ENCODE data around the gene LIME1.

LIME1 gene

DNA sequence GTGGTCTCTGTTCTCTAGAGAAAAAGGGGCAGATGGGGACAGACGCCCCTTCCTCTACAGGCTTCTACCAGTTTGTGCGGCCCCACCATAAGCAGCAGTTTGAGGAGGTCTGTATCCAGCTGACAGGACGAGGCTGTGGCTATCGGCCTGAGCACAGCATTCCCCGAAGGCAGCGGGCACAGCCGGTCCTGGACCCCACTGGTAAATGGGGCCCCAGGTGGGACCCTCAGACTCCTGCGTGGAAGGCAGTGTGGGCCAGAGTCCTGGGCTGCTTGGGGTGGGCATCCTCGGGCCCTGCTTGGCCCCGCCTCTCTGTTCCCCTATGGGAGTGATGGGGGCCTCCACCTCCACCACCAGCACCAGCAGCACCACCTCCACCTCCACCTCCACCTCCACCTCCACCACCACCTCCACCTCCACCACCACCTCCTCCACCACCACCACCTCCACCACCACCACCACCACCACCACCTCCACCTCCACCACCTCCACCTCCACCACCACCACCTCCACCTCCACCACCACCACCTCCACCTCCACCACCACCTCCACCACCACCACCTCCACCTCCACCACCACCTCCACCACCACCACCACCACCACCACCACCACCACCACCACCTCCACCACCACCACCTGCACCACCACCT lies 43.3 kb upstream of the LIME1 start:
- Histone ChIP-seq H3K4me1 (ENCODE audit: control insufficient read depth, insufficient read depth, low read length) (peaks cover 16% of the 10 kb centered on the region), H3K27me3 (ENCODE audit: control insufficient read depth in 1 of 2, insufficient read depth in 2 of 2, low read length in 2 of 2) (no peaks in the 10 kb centered on the region), H3K4me3 (ENCODE audit: low read length in 2 of 2) (no peak overlapping the region), H3K9me3 (ENCODE audit: control insufficient read depth in 2 of 2, low read length in 2 of 2) (no peaks in the 10 kb centered on the region), H3K27ac (ENCODE audit: low read length) (no peak overlapping the region), H3K9ac (ENCODE audit: low read length in 2 of 2) (no peak overlapping the region), H3K36me3 (ENCODE audit: control insufficient read depth in 2 of 2, insufficient read depth in 2 of 2, low read length in 2 of 2) (peaks cover 0 to 5% of the 10 kb centered on the region in 2 donors)

DNA sequence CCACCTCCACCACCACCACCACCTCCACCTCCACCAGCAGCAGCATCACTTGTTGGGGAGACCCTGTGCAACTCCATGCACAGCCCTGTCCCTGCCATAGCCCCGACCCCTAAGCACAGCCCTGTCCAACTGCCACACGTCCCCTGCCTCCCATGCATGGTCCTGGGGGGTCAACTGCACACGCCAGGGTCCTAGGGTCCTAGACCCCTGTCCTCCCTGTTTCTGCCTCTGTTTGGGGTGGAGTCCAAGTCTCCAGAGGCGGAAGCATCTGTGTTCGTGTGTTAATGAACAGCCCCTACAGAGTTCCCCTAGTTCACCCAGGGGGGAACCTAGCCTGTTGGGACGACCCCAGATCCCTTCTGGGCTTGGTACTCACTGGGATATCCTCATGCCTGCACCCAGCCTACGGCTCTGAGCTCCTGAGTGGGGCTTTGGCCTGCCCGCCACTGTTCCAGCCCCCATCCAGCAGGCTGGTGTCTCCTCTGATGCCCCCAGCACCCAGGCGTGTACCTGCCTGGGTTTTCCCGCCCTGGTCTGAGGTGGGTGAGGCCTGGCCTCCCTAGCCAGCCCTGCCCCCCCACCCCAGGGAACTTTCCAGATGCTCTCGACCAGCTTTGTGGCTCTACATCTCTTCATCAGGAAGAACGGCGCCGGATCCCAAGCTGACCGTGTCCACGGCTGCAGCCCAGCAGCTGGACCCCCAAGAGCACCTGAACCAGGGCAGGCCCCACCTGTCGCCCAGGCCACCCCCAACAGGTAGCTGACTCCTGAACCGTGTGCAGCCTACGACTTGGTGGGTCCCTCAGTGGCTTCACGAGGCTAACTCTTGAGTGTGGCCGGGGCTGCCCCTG lies 42.5 kb upstream of the LIME1 start:
- H3K4me1 ChIP-seq (ENCODE audit: control insufficient read depth, insufficient read depth, low read length) = peaks cover 20% of the 10 kb centered on the region
- peaks cover 0 to 5% of the 10 kb centered on the region in 2 donors for H3K36me3 ChIP-seq (ENCODE audit: control insufficient read depth in 2 of 2, insufficient read depth in 2 of 2, low read length in 2 of 2)
- no peak overlapping the region for H3K4me3 ChIP-seq (ENCODE audit: low read length in 2 of 2)
- H3K9me3 ChIP-seq (ENCODE audit: control insufficient read depth in 2 of 2, low read length in 2 of 2) = no peaks in the 10 kb centered on the region
- H3K27me3 ChIP-seq (ENCODE audit: control insufficient read depth in 1 of 2, insufficient read depth in 2 of 2, low read length in 2 of 2) = no peaks in the 10 kb centered on the region
- H3K9ac ChIP-seq (ENCODE audit: low read length in 2 of 2) = no peak overlapping the region
- no peak overlapping the region for H3K27ac ChIP-seq (ENCODE audit: low read length)

DNA sequence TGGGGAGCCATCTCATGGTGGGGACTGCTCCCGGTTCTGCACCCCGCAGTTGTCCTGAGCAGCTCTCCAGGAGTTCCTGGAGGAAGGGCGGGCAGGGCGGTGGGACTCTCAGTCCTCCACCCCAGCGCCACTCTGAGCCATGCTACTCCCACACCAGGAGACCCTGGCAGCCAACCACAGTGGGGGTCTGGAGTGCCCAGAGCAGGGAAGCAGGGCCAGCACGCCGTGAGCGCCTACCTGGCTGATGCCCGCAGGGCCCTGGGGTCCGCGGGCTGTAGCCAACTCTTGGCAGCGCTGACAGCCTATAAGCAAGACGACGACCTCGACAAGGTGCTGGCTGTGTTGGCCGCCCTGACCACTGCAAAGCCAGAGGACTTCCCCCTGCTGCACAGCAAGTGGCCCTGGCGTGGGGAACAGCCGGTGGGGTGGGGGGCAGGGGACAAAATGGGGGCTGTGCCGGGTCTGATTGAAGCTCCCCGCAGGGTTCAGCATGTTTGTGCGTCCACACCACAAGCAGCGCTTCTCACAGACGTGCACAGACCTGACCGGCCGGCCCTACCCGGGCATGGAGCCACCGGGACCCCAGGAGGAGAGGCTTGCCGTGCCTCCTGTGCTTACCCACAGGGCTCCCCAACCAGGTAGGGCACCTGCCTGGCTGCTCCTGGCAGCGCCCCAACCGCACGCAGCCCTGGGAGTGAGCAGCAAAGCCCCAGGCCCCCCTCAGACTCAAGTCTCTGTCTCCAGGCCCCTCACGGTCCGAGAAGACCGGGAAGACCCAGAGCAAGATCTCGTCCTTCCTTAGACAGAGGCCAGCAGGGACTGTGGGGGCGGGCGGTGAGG lies 41.7 kb upstream of the LIME1 start:
- no peak overlapping the region for H3K4me3 ChIP-seq (ENCODE audit: low read length in 2 of 2)
- no peak overlapping the region for H3K27ac ChIP-seq (ENCODE audit: low read length)
- peaks cover 28% of the 10 kb centered on the region for H3K4me1 ChIP-seq (ENCODE audit: control insufficient read depth, insufficient read depth, low read length)
- no peak overlapping the region for H3K9ac ChIP-seq (ENCODE audit: low read length in 2 of 2)
- peaks cover 0 to 5% of the 10 kb centered on the region in 2 donors for H3K36me3 ChIP-seq (ENCODE audit: control insufficient read depth in 2 of 2, insufficient read depth in 2 of 2, low read length in 2 of 2)
- no peaks in the 10 kb centered on the region for H3K9me3 ChIP-seq (ENCODE audit: control insufficient read depth in 2 of 2, low read length in 2 of 2)
- no peaks in the 10 kb centered on the region for H3K27me3 ChIP-seq (ENCODE audit: control insufficient read depth in 1 of 2, insufficient read depth in 2 of 2, low read length in 2 of 2)

DNA sequence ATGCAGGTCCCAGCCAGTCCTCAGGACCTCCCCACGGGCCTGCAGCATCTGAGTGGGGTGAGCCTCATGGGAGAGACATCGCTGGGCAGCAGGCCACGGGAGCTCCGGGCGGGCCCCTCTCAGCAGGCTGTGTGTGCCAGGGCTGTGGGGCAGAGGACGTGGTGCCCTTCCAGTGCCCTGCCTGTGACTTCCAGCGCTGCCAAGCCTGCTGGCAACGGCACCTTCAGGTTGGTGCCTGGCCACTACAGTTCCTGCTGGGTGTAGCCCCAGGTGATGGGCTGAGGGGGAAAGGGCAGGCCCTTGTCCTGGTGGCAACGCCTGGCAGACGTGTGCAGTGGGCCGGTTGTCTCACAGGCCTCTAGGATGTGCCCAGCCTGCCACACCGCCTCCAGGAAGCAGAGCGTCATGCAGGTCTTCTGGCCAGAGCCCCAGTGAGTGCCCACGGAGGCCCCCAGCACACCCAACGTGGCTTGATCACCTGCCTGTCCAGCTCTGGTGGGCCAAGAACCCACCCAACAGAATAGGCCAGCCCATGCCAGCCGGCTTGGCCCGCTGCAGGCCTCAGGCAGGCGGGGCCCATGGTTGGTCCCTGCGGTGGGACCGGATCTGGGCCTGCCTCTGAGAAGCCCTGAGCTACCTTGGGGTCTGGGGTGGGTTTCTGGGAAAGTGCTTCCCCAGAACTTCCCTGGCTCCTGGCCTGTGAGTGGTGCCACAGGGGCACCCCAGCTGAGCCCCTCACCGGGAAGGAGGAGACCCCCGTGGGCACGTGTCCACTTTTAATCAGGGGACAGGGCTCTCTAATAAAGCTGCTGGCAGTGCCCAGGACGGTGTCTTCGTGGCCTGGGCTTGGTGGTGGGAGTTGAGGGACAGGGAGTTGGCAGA lies 40.8 kb upstream of the LIME1 start:
- Histone ChIP-seq H3K36me3 (ENCODE audit: control insufficient read depth in 2 of 2, insufficient read depth in 2 of 2, low read length in 2 of 2) (peaks cover 0 to 5% of the 10 kb centered on the region in 2 donors), H3K9ac (ENCODE audit: low read length in 2 of 2) (peak overlapping the region in 1 of 2 donors; percentile 2), H3K4me1 (ENCODE audit: control insufficient read depth, insufficient read depth, low read length) (peaks cover 28% of the 10 kb centered on the region), H3K27me3 (ENCODE audit: control insufficient read depth in 1 of 2, insufficient read depth in 2 of 2, low read length in 2 of 2) (no peaks in the 10 kb centered on the region), H3K4me3 (ENCODE audit: low read length in 2 of 2) (no peak overlapping the region), H3K9me3 (ENCODE audit: control insufficient read depth in 2 of 2, low read length in 2 of 2) (no peaks in the 10 kb centered on the region), H3K27ac (ENCODE audit: low read length) (no peak overlapping the region)

DNA sequence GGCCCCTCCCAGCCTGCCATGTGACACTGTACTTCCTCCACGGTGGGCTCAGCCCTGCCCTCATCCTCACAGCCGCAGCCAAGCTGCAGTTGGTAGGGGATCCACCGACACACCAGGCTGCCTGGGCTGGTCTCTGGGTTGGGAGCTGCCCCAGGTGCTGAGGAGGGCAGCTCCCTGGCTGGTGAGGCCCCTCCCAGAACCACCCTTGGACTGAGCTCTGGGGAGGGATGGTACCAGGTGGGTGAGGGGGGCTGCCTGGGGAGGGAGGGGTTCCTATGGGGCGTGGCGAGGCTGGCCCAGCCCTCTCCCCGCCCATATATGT lies 40.2 kb upstream of the LIME1 start:
- Histone ChIP-seq H3K27me3 (ENCODE audit: control insufficient read depth in 1 of 2, insufficient read depth in 2 of 2, low read length in 2 of 2) (no peaks in the 10 kb centered on the region), H3K27ac (ENCODE audit: low read length) (no peak overlapping the region), H3K4me3 (ENCODE audit: low read length in 2 of 2) (peak overlapping the region in 1 of 2 donors; percentile 49), H3K9ac (ENCODE audit: low read length in 2 of 2) (peak overlapping the region in 1 of 2 donors; percentile 2), H3K9me3 (ENCODE audit: control insufficient read depth in 2 of 2, low read length in 2 of 2) (no peaks in the 10 kb centered on the region), H3K36me3 (ENCODE audit: control insufficient read depth in 2 of 2, insufficient read depth in 2 of 2, low read length in 2 of 2) (peaks cover 0 to 5% of the 10 kb centered on the region in 2 donors), H3K4me1 (ENCODE audit: control insufficient read depth, insufficient read depth, low read length) (peaks cover 28% of the 10 kb centered on the region)

DNA sequence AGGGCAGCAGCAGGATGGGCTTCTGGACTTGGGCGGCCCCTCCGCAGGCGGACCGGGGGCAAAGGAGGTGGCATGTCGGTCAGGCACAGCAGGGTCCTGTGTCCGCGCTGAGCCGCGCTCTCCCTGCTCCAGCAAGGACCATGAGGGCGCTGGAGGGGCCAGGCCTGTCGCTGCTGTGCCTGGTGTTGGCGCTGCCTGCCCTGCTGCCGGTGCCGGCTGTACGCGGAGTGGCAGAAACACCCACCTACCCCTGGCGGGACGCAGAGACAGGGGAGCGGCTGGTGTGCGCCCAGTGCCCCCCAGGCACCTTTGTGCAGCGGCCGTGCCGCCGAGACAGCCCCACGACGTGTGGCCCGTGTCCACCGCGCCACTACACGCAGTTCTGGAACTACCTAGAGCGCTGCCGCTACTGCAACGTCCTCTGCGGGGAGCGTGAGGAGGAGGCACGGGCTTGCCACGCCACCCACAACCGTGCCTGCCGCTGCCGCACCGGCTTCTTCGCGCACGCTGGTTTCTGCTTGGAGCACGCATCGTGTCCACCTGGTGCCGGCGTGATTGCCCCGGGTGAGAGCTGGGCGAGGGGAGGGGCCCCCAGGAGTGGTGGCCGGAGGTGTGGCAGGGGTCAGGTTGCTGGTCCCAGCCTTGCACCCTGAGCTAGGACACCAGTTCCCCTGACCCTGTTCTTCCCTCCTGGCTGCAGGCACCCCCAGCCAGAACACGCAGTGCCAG lies 39.7 kb upstream of the LIME1 start, which contains the start of gene TNFRSF6B:
TNFRSF6B (plus strand) TSS at position 25 of the 729 bp plus-strand sequence; CDS start at position 141, 116 bp downstream.
- H3K9me3 ChIP-seq (ENCODE audit: control insufficient read depth in 2 of 2, low read length in 2 of 2) = no peaks in the 10 kb centered on the region
- H3K27me3 ChIP-seq (ENCODE audit: control insufficient read depth in 1 of 2, insufficient read depth in 2 of 2, low read length in 2 of 2) = no peaks in the 10 kb centered on the region
- peak within 1 kb of the TSS in 1 of 2 donors; percentile 2 for H3K9ac ChIP-seq (ENCODE audit: low read length in 2 of 2)
- H3K4me3 ChIP-seq (ENCODE audit: low read length in 2 of 2) = peak within 1 kb of the TSS in 1 of 2 donors; percentile 49
- peaks cover 0 to 5% of the 10 kb centered on the region in 2 donors for H3K36me3 ChIP-seq (ENCODE audit: control insufficient read depth in 2 of 2, insufficient read depth in 2 of 2, low read length in 2 of 2)
- peaks cover 28% of the 10 kb centered on the region for H3K4me1 ChIP-seq (ENCODE audit: control insufficient read depth, insufficient read depth, low read length)
- no peak within 1 kb of the TSS for H3K27ac ChIP-seq (ENCODE audit: low read length)

DNA sequence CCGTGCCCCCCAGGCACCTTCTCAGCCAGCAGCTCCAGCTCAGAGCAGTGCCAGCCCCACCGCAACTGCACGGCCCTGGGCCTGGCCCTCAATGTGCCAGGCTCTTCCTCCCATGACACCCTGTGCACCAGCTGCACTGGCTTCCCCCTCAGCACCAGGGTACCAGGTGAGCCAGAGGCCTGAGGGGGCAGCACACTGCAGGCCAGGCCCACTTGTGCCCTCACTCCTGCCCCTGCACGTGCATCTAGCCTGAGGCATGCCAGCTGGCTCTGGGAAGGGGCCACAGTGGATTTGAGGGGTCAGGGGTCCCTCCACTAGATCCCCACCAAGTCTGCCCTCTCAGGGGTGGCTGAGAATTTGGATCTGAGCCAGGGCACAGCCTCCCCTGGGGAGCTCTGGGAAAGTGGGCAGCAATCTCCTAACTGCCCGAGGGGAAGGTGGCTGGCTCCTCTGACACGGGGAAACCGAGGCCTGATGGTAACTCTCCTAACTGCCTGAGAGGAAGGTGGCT lies 39.1 kb upstream of the LIME1 start:
- Histone ChIP-seq H3K27me3 (ENCODE audit: control insufficient read depth in 1 of 2, insufficient read depth in 2 of 2, low read length in 2 of 2) (no peaks in the 10 kb centered on the region), H3K9me3 (ENCODE audit: control insufficient read depth in 2 of 2, low read length in 2 of 2) (no peaks in the 10 kb centered on the region), H3K36me3 (ENCODE audit: control insufficient read depth in 2 of 2, insufficient read depth in 2 of 2, low read length in 2 of 2) (peaks cover 0 to 5% of the 10 kb centered on the region in 2 donors), H3K27ac (ENCODE audit: low read length) (no peak overlapping the region), H3K9ac (ENCODE audit: low read length in 2 of 2) (no peak overlapping the region), H3K4me3 (ENCODE audit: low read length in 2 of 2) (peak overlapping the region in 1 of 2 donors; percentile 49), H3K4me1 (ENCODE audit: control insufficient read depth, insufficient read depth, low read length) (peaks cover 28% of the 10 kb centered on the region)

DNA sequence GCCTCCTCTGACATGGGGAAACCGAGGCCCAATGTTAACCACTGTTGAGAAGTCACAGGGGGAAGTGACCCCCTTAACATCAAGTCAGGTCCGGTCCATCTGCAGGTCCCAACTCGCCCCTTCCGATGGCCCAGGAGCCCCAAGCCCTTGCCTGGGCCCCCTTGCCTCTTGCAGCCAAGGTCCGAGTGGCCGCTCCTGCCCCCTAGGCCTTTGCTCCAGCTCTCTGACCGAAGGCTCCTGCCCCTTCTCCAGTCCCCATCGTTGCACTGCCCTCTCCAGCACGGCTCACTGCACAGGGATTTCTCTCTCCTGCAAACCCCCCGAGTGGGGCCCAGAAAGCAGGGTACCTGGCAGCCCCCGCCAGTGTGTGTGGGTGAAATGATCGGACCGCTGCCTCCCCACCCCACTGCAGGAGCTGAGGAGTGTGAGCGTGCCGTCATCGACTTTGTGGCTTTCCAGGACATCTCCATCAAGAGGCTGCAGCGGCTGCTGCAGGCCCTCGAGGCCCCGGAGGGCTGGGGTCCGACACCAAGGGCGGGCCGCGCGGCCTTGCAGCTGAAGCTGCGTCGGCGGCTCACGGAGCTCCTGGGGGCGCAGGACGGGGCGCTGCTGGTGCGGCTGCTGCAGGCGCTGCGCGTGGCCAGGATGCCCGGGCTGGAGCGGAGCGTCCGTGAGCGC lies 38.5 kb upstream of the LIME1 start:
- Histone ChIP-seq H3K9me3 (ENCODE audit: control insufficient read depth in 2 of 2, low read length in 2 of 2) (no peaks in the 10 kb centered on the region), H3K27me3 (ENCODE audit: control insufficient read depth in 1 of 2, insufficient read depth in 2 of 2, low read length in 2 of 2) (no peaks in the 10 kb centered on the region), H3K4me1 (ENCODE audit: control insufficient read depth, insufficient read depth, low read length) (peaks cover 28% of the 10 kb centered on the region), H3K36me3 (ENCODE audit: control insufficient read depth in 2 of 2, insufficient read depth in 2 of 2, low read length in 2 of 2) (peaks cover 0 to 5% of the 10 kb centered on the region in 2 donors), H3K9ac (ENCODE audit: low read length in 2 of 2) (no peak overlapping the region), H3K4me3 (ENCODE audit: low read length in 2 of 2) (no peak overlapping the region), H3K27ac (ENCODE audit: low read length) (no peak overlapping the region)

Measured in stomach smooth muscle (tissue), 2 donors.